ENCODE data around the gene FOSL1.
"Not testable (repeated sequence)": the region's sequence is repeated elsewhere in the genome, so short reads cannot be mapped to it uniquely, and the experiment has no call there.

The FOSL1 gene

DNA sequence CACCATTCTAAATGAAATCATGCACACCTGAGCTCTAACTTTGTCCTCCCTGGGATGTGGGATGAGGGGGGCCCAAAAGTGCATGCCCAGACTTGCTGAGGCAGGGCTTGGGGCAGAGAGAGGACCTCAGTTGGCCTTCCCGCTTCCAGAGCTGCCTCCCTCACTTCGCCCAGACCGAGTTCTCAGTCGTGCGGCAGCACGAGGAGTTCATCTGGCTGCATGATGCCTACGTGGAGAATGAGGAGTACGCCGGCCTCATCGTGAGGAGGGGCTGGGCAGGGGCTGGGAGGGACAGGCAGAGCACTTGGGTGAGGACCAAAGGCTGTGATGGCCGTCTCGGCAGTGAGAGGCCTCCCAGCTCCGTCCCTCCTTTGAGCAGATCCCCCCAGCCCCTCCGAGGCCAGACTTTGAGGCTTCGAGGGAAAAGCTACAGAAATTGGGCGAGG lies 50.4 kb downstream of the FOSL1 start:
- no peak for DNase-seq

DNA sequence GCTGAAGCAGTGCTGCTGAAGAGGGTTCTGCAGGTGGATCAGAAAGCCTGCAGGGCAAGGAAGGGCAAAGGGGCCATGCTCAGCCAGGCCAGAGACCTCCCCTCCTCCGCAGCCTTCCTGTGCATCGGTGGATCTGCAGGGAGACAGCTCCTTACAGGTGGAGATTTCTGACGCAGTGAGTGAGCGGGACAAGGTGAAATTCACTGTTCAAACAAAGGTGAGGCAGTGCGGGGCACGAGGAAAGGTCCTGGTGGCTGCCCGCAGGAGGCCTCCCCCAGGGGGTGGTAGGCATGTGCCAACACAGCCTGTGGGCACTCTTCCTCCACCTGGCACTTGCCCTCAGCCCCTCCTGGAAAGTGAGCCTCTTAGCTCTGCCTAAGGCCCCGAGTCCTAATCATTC lies 50.8 kb downstream of the FOSL1 start:
- DNase-seq: no peak

DNA sequence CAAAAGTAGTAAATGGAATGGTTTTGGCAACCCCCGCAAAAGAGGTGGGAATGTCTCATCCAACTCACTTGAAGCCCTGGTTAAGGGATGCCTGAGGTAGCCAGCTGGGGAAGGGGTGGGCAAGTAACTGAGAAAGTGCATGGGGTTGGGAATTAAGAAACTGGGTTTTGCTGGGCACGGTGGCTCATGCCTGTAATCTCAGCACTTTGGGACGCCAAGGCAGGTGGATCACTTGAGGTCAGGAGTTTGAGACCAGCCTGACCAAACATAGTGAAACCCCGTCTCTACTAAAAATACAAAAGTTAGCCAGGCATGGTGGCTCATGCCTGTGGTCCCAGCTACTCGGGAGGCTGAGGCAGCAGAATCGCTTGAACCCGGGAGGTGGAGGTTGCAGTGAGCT lies 51.5 kb downstream of the FOSL1 start:
- not testable (repeated sequence) for DNase-seq

DNA sequence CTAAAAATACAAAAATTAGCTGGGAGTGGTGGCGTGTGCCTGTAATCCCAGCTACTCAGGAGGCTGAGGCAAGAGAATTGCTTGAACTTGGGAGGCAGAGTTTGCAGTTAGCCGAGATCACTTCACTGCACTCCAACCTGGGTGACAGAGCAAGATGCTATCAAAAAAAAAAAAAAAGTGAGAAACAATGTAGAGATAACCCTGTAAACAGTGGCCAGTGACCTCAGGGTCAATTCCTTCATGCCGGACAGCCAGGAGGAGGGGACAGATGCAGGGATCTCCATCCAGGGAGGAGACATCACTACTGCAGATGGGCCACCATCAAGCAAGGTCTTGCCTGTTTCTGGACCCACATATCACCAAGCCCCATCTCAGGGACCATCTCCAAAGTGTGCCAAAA lies 52.4 kb downstream of the FOSL1 start:
- DNase-seq: no peak

DNA sequence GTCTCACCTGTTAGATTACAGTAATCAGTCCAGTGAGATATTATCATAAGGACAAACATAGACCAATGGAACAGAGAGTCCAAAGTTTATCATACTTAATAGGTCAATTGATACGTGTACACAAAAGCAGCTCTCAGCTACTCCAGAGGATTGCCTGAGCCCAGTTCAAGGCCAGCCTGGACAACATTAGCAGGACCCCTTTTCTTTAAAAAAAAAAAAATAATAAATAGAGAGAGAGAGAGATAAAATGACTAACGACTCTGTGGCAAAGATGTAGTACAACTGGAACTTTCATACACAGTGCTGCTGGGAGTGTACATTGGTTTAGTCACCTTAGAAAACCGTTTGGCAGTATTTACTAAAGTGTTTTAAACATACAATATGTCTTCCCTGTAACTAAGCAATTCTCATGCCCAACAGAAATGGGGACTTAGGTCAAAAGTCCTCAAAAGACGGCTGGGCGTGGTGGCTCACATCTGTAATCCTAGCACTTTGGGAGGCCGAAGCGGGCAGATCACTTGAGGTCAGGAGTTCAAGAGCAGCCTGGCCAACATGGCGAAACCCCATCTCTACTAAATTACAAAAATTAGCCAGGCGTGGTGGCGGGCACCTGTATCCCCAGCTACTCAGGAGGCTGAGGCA lies 55.8 kb downstream of the FOSL1 start:
- no peak for DNase-seq

DNA sequence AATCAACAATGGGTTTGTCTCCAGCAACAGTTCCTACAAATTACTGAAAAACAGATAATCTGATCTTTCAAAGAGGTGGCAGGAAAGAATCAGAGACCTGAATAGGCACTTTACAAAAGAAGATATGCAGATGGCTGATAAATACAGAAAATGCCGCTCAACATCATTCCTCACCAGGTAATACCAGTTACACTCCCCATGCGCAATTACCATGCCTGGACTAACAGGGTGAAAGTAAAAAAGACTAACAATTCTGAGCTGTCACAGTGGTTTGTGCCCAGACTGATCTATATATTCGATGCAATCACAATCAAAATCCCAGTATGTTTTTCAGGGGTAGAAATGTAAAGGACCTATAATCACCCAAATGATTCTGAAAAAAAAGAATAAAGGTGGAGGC lies 56.4 kb downstream of the FOSL1 start:
- DNase-seq: no peak

DNA sequence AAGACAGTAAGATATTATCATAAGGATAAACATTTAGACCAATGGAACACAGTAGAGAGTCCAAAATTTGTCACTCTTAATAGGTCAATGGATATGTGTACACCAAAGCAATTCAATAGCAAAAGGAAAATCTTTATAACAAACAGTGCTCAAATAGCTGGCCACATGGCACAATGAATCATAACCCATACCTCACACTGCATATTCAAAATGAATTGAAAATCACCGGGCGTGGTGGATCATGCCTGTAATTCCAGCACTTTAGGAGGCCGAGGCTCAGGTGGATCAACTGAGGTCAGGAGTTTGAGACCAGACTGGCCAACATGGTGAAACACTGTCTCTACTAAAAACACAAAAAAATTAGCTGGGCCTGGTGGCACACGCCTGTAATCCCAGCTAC lies 58.0 kb downstream of the FOSL1 start:
- no peak for DNase-seq
